HepG2 (cell line): Measurements from ENCODE around the gene C6orf132. TPM values are rescaled to one million over a fixed set of nuclear protein-coding genes. Genes with fewer than 3 reads are reported as not detected.
A peak's percentile ranks its signal among the peaks of the same experiment; 100 is the strongest.

ENCODE experiments used
- AHDC1 ChIP-seq: sonication (generic); formaldehyde crosslinking; IDR thresholded peaks from 2 replicates; pipeline ENCODE4 v1.5.1; 2020; ENCODE audit warnings: mild to moderate bottlenecking, missing genetic modification reagents, borderline replicate concordance
- ATF2 ChIP-seq: sonication (generic); formaldehyde crosslinking; IDR thresholded peaks from 2 replicates; pipeline ENCODE4 v1.4.0; 2020; ENCODE audit warnings: missing genetic modification reagents
- CBX5 ChIP-seq: sonication (generic); formaldehyde crosslinking; IDR thresholded peaks from 2 replicates; pipeline ENCODE4 v1.4.0; 2020; ENCODE audit warnings: missing genetic modification reagents, borderline replicate concordance
- DBP ChIP-seq: sonication (generic); formaldehyde crosslinking; IDR thresholded peaks from 2 replicates; pipeline ENCODE4 v1.4.0; 2020; ENCODE audit warnings: missing genetic modification reagents; ENCODE audit errors: not compliant biosample characterization
- E2F5 ChIP-seq: sonication (generic); formaldehyde crosslinking; conservative IDR thresholded peaks from 2 replicates; pipeline ENCODE4 v1.4.0; 2020; ENCODE audit warnings: missing genetic modification reagents
- ETV6 ChIP-seq: sonication (generic); formaldehyde crosslinking; conservative IDR thresholded peaks from 2 replicates; pipeline ENCODE4 v1.4.0; 2020; ENCODE audit warnings: missing genetic modification reagents
- KDM2A ChIP-seq: sonication (generic); formaldehyde crosslinking; IDR thresholded peaks from 2 replicates; pipeline ENCODE4 v1.4.0; 2020; ENCODE audit warnings: low read depth, missing genetic modification reagents, borderline replicate concordance
- NR2F6 ChIP-seq, 2 experiments: IDR thresholded peaks; 2 replicates each; pipeline ENCODE4 v1.6.1; 2016; ENCODE audit warnings: antibody characterized with exemption in 1 of 2, mild to moderate bottlenecking in 1 of 2
- PRMT3 ChIP-seq: sonication (generic); formaldehyde crosslinking; IDR thresholded peaks from 2 replicates; pipeline ENCODE4 v1.8.1; 2022; ENCODE audit warnings: low read depth, mild to moderate bottlenecking, moderate library complexity, missing genetic modification reagents, borderline replicate concordance
- RFX5 ChIP-seq: IDR thresholded peaks from 2 replicates; pipeline ENCODE4 v1.6.1; 2011; ENCODE audit warnings: low read depth, low read length, improper control_type of control experiment
- SIN3A ChIP-seq: IDR thresholded peaks from 2 replicates; pipeline ENCODE4 v1.6.1; 2011; ENCODE audit warnings: low read depth, mild to moderate bottlenecking, control low read depth, low read length, borderline replicate concordance
- STAG1 ChIP-seq: sonication (generic); formaldehyde crosslinking; IDR thresholded peaks from 2 replicates; pipeline ENCODE4 v1.4.0; 2020; ENCODE audit warnings: missing genetic modification reagents
- XRCC5 ChIP-seq: fragments of 200-400 bp; formaldehyde crosslinking; optimal IDR thresholded peaks from 2 replicates; pipeline ENCODE3; 2017; ENCODE audit warnings: mild to moderate bottlenecking, low read length
- ZC3H4 ChIP-seq: sonication (generic); formaldehyde crosslinking; IDR thresholded peaks from 2 replicates; pipeline ENCODE4 v1.4.0; 2020; ENCODE audit warnings: missing genetic modification reagents, borderline replicate concordance
- ZNF121 ChIP-seq: sonication (generic); formaldehyde crosslinking; IDR thresholded peaks from 2 replicates; pipeline ENCODE4 v1.5.0; 2020; ENCODE audit warnings: mild to moderate bottlenecking, missing genetic modification reagents
- ZNF691 ChIP-seq: sonication (generic); formaldehyde crosslinking; IDR thresholded peaks from 2 replicates; pipeline ENCODE4 v1.4.0; 2020; ENCODE audit warnings: missing genetic modification reagents, low read depth, mild to moderate bottlenecking, borderline replicate concordance
- ZNF740 ChIP-seq: sonication (generic); formaldehyde crosslinking; IDR thresholded peaks from 2 replicates; pipeline ENCODE4 v1.4.0; 2020; ENCODE audit warnings: missing genetic modification reagents
- ZNF766 ChIP-seq: sonication (generic); formaldehyde crosslinking; IDR thresholded peaks from 2 replicates; pipeline ENCODE4 v1.5.0; 2020; ENCODE audit warnings: missing genetic modification reagents, borderline replicate concordance
- polyA plus RNA-seq, 8 experiments: library from polyadenylated mRNA; depleted of rRNA in 3 of 8; stranded (reverse) in 7 of 8; unstranded in 1 of 8; fragments of >200 nt; fragmentation: Illumina TruSeq in 4 of 8; extraction: Trizol in 4 of 8; gene quantifications; 2 replicates each; pipeline versions ENCODE4 v1.2.1 to v1.2.3, GENCODE V29; 2011 to 2016; ENCODE audit warnings: low read depth in 4 of 8, missing spikeins in 1 of 8, mixed read lengths in 1 of 8; ENCODE audit not compliant: insufficient read depth in 1 of 8
- total RNA-seq, 5 experiments: library from RNA; depleted of rRNA; stranded (reverse); fragments of >200 nt; fragmentation: Illumina TruSeq; extraction: Trizol; gene quantifications; 2 replicates each; pipeline ENCODE4 v1.2.3, GENCODE V29; 2016; ENCODE audit warnings: low read depth in 1 of 5

The C6orf132 gene
- total and polyA plus RNA-seq, 2 of the 13 experiments (the other 11 are each of a cell fraction or from before 2014, with no cell fraction given), result 0.78 to 3.0 TPM

GRCh38 chr6:42104095-42104803 is 38.2 kb downstream of the C6orf132 start (continued):
- TF ChIP-seq DBP, result no peak
- TF ChIP-seq RFX5, result no peak
- no peak for TF ChIP-seq ZNF121 (CRISPR knock-in tag)
- TF ChIP-seq XRCC5, result peak; percentile 50
- TF ChIP-seq CBX5 (CRISPR knock-in tag), result peak; percentile 13; the same call in 1 of the 2 replicates
- no peak for TF ChIP-seq ZC3H4 (CRISPR knock-in tag)
- TF ChIP-seq ZNF691 (CRISPR knock-in tag), result no peak; the same call in 1 of the 2 replicates
- no peak for TF ChIP-seq ZNF740
- no peak for TF ChIP-seq ZNF766 (CRISPR knock-in tag)
- 0 out of 2 replicates have a peak, but pooled peaks have one; percentile 19 for TF ChIP-seq ATF2 (CRISPR knock-in tag)
- no peak for TF ChIP-seq PRMT3 (CRISPR knock-in tag)
- peak; percentile 92 for TF ChIP-seq NR2F6 (IDR thresholded peaks at IDR 0.05)
- TF ChIP-seq NR2F6 (CRISPR knock-in tag; IDR thresholded peaks at IDR 0.05), result peak; percentile 95
- TF ChIP-seq AHDC1 (CRISPR knock-in tag), result no peak
- peak; percentile 41 for TF ChIP-seq KDM2A (CRISPR knock-in tag)
- 0 out of 2 replicates have a peak, but pooled peaks have one; percentile 46 for TF ChIP-seq E2F5
- TF ChIP-seq STAG1 (CRISPR knock-in tag), result peak; percentile 43; the same call in 1 of the 2 replicates
- no peak for TF ChIP-seq SIN3A
- TF ChIP-seq ETV6 (CRISPR knock-in tag), result no peak
